Measurements from ENCODE around the gene PLA2G2D.
A peak's percentile ranks its signal among the peaks of the same experiment; 100 is the strongest.

PLA2G2D gene

GRCh38 chr1:20112279-20113000, 6.9 kb downstream of the PLA2G2D start:
- DNase-seq = no peak

- no peak for DNase-seq
Measured at GRCh38 chr1:20111452-20111851, 7.9 kb downstream of the PLA2G2D start.

GRCh38 chr1:20110679-20111078, 8.7 kb downstream of the PLA2G2D start:
- no peak for DNase-seq

DNA sequence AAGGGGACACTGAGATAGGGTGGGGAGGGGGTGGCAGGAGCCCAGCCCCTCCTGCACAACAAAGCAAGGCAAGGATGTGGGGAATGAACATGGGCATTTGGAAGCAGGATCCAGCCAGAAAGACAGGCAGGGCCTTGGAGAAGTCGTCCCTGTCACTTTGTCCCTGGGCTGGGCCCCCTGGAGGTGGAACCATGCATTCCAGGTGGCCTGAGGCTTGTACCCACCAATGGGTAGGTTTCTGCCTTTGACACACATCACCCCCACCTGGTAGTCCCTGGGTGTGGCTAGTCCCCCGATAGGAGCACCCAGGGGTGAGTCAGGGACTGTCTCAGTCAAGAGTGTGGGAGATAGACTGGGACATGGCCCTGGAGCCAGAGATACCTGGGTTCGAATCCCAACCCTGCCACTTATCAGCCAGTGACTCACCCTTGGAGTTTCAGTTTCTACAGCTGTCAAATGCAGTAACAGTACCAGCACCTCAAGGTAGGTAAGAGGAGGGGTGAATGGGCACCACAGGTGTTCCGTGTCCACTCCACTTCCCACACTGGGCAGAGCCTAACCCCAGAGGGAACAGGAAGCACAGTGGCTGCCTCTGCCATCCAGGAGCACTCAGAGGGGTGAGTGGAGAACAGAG, 10.0 kb downstream of the PLA2G2D start:
- no peak for DNase-seq

DNA sequence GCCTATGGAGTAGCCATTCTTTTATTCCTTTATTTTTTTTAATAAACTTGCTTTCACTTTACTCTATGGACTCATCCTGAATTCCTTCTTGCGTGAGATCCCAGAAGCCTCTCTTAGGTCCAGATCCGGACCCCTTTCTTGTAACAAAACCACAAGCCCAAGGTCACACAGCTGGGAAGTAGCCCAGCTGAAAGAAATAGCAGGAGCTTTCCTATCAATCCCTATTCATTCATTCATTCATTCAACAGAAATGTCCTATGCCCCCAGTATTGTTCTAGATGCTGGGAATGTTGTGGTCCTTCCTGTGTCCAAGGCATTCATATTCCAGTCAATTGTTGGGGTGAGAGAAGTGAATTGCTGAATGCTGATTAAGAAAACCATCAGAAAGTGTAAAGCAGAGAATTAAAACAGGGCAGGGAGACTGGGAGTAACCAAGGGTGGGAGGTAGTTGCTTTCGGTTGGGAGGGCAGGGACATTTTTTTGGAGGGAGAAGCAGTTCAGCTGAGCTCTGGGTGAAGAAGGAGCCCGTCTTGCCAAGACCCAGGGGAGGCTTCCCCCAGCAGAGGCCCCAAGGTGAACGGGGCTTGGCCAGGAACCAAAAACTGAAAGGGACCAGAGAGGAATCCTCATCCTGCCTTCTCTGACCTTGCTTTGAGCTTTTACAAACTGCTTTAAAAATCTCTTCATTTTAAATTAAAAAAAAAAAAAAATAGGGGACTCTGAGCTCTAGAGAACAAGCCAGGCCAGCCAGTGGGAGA, 10.8 kb downstream of the PLA2G2D start:
- DNase-seq = no peak

DNA sequence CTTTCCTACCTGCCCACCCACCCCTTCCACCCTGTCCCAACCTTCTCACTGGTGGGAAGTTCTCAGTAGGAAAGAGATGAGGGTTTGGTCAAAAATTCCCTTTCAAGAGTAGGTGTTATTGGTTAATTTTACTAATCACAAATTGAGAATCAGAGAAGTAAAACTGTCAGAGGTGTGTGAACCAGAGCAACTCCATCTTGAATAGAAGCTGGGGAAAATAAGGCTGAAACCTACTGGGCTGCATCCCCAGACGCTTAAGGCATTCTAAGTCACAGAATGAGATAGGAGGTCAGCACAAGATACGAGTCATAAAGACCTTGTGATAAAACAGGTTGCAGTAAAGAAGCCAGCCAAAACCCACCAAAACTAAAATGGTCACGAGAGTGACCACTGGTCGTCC, 11.5 kb downstream of the PLA2G2D start:
- DNase-seq = no peak

GRCh38 chr1:20107351-20107750, 12.0 kb downstream of the PLA2G2D start:
- DNase-seq = no peak

DNA sequence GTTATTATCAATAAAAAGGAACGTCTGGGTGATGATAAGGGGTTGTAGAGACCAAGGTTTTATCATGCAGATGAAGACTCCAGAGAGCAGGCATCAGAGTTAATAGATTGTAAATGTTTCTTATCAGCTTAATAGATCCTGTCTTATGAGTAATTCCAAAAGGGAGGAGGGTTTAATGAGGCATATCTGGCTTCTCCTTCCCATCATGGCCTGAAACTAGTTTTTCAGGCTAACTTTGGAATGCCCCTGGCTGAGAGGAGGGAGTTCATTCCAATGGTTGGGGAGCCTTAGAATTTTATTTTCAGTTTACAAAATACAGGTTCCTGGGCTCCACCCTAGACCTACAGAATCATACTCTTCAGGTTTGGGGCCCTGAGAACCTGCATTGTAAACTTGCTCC, 13.5 kb downstream of the PLA2G2D start:
- DNase-seq = no peak

- DNase-seq = no peak
Measured at GRCh38 chr1:20102875-20103274, 16.5 kb downstream of the PLA2G2D start.

GRCh38 chr1:20100632-20101355, 18.5 kb downstream of the PLA2G2D start:
- peak; percentile 65 for DNase-seq

DNA sequence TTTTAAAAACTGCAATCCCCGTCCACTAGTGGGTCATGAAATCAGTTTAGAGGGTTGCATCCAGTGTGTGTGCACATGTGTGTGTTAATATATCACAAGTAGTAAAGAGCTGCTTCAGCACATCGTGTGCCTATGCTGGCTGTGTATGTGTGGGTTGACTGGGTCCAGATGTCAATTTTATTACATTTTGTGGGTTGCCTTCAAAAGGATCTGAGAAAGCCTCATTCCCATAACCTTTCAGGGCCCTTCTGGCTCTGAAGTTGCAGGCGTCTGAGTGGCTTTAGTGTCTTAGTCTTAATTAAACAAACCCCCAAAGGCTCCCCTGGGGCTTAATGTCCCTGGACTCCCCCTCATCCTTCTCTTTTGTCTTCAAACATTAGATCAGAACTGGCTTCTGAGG, 19.8 kb downstream of the PLA2G2D start:
- no peak for DNase-seq

- no peak for DNase-seq
Measured at GRCh38 chr1:20096840-20097447, 22.4 kb downstream of the PLA2G2D start.

DNA sequence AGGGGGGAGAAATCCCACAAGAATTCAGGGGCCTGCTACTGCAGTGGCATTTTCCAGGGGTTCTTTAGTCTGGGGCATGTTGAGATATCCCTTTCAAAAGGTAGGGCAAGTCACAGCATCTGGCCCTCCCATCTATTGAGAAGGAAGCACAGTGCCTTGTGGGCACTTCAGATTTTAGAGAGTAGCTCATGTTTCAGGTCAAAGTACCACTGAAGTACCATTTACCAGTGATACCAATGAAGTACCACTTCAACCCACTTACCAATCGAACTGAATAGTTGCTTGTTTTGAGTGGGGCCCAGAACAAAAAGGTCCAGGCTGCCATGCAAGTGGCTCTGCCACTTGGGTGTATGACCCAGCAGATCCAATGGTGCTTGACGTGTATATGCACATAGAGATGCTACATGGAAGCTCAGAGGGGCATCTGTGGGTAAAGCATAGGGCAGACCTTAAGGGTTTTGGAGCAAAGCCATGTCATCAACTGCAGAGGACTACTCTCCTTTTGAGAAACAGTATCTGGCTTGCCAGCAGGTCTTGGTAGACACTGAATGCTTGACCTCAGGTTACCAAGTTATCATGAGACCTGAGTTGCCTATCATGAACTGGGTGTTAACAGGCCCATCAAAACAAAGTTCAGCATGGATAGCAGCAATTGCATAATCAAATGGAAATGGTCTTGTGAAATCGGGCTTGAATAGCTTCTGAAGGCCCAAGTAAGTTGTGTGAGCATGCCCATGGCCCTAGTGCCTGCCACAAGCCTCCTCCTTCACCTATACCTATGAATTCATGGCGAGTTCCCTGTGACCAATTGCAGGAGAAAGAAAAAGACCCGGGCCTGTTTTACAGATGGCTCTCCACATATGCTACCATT, 23.5 kb downstream of the PLA2G2D start:
- no peak for DNase-seq

- DNase-seq = no peak
Measured at GRCh38 chr1:20093940-20094391, 25.4 kb downstream of the PLA2G2D start.

GRCh38 chr1:20093303-20093702, 26.0 kb downstream of the PLA2G2D start:
- no peak for DNase-seq

DNA sequence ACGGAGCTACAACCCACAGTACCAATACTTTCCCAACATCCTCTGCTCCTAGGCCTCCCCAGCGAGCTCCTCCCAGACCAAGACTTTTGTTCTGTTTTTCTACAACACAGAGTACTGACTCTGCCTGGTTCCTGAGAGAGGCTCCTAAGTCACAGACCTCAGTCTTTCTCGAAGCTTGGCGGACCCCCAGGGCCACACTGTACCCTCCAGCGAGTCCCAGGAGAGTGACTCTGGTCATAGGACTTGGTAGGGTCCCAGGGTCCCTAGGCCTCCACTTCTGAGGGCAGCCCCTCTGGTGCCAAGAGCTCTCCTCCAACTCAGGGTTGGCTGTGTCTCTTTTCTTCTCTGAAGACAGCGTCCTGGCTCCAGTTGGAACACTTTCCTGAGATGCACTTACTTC, 28.7 kb downstream of the PLA2G2D start:
- DNase-seq = no peak

- DNase-seq = no peak
Measured at GRCh38 chr1:20090119-20090518, 29.2 kb downstream of the PLA2G2D start.

GRCh38 chr1:20089328-20090077, 29.8 kb downstream of the PLA2G2D start:
- DNase-seq = no peak

- DNase-seq = peak; percentile 26
Measured at GRCh38 chr1:20087668-20088067, 31.7 kb downstream of the PLA2G2D start.

GRCh38 chr1:20086800-20087199, 32.5 kb downstream of the PLA2G2D start:
- no peak for DNase-seq

Measured in hematopoietic multipotent progenitor cell treated with erythropoietin and hydrocortisone succinate and interleukin-3 and kit ligand, for 6 days (in vitro differentiated cells).